HepG2 (cell line): ENCODE measurements around the gene GFRA3. TPM values are rescaled to one million over a fixed set of nuclear protein-coding genes. Genes with fewer than 3 reads are reported as not detected.

ENCODE experiments used
- MLLT10 ChIP-seq: sonication (generic); formaldehyde crosslinking; IDR thresholded peaks from 2 replicates; pipeline ENCODE4 v1.4.0; 2020; ENCODE audit warnings: missing genetic modification reagents
- TBX2 ChIP-seq: sonication (generic); formaldehyde crosslinking; IDR thresholded peaks from 2 replicates; pipeline ENCODE4 v1.5.0; 2020; ENCODE audit warnings: missing genetic modification reagents, mild to moderate bottlenecking, borderline replicate concordance
- ZKSCAN1 ChIP-seq: fragments of 150-350 bp; IDR thresholded peaks from 2 replicates; pipeline ENCODE4 v1.6.1; 2014; ENCODE audit warnings: low read length
- ZNF746 ChIP-seq: sonication (generic); formaldehyde crosslinking; IDR thresholded peaks from 2 replicates; pipeline ENCODE4 v1.8.0; 2022; ENCODE audit warnings: mild to moderate bottlenecking, missing genetic modification reagents
- polyA plus RNA-seq, 8 experiments: library from polyadenylated mRNA; depleted of rRNA in 3 of 8; stranded (reverse) in 7 of 8; unstranded in 1 of 8; fragments of >200 nt; fragmentation: Illumina TruSeq in 4 of 8; extraction: Trizol in 4 of 8; gene quantifications; 2 replicates each; pipeline versions ENCODE4 v1.2.1 to v1.2.3, GENCODE V29; 2011 to 2016; ENCODE audit warnings: low read depth in 4 of 8, missing spikeins in 1 of 8, mixed read lengths in 1 of 8; ENCODE audit not compliant: insufficient read depth in 1 of 8
- total RNA-seq, 5 experiments: library from RNA; depleted of rRNA; stranded (reverse); fragments of >200 nt; fragmentation: Illumina TruSeq; extraction: Trizol; gene quantifications; 2 replicates each; pipeline ENCODE4 v1.2.3, GENCODE V29; 2016; ENCODE audit warnings: low read depth in 1 of 5
- TF ChIP-seq, protein P1 (sequence below): sonication (generic); formaldehyde crosslinking; IDR thresholded peaks from one replicate; pipeline ENCODE4 v1.5.1; 2020; ENCODE audit warnings: mild to moderate bottlenecking, missing genetic modification reagents; ENCODE audit errors: not compliant biosample characterization
- TF ChIP-seq, protein P2 (sequence below): sonication (generic); formaldehyde crosslinking; IDR thresholded peaks from 2 replicates; pipeline ENCODE4 v1.5.1; 2020; ENCODE audit warnings: mild to moderate bottlenecking, missing genetic modification reagents, borderline replicate concordance

GFRA3 gene
- total and polyA plus RNA-seq, 2 of the 13 experiments (the other 11 are each of a cell fraction or from before 2014, with no cell fraction given), result 0.27 to 0.30 TPM

DNA sequence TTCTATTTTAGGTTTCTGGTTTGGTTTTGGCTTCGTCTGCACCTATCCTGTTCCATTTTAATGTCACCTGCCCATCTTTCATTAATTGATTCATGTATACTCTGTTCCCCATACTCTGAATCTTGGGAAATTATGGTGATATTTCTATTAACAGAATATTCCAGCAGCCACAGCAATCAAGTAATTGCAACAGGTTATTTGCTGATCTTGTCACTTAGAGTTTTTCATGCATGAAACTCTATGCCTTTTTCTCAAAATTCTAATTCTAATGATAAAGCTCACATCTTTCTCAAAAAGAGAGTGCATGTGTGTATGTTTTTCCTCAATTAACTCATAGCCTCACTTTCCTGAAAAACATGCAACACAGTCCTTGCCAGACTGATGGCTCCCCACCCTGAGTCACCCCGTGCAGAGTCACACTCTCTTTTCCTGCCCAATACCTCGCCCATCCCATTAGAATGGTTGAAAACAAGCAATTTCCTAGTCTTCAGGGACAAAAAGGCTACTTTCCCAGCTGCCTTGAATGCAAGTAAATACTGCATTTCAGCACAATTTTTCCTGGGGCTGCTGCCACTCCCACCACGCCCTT is 15.6 kb downstream of the GFRA3 start (continued):
- TF ChIP-seq MLLT10 (CRISPR knock-in tag), result no peak
- no peak for TF ChIP-seq ZKSCAN1
- TF ChIP-seq, protein P1, sequence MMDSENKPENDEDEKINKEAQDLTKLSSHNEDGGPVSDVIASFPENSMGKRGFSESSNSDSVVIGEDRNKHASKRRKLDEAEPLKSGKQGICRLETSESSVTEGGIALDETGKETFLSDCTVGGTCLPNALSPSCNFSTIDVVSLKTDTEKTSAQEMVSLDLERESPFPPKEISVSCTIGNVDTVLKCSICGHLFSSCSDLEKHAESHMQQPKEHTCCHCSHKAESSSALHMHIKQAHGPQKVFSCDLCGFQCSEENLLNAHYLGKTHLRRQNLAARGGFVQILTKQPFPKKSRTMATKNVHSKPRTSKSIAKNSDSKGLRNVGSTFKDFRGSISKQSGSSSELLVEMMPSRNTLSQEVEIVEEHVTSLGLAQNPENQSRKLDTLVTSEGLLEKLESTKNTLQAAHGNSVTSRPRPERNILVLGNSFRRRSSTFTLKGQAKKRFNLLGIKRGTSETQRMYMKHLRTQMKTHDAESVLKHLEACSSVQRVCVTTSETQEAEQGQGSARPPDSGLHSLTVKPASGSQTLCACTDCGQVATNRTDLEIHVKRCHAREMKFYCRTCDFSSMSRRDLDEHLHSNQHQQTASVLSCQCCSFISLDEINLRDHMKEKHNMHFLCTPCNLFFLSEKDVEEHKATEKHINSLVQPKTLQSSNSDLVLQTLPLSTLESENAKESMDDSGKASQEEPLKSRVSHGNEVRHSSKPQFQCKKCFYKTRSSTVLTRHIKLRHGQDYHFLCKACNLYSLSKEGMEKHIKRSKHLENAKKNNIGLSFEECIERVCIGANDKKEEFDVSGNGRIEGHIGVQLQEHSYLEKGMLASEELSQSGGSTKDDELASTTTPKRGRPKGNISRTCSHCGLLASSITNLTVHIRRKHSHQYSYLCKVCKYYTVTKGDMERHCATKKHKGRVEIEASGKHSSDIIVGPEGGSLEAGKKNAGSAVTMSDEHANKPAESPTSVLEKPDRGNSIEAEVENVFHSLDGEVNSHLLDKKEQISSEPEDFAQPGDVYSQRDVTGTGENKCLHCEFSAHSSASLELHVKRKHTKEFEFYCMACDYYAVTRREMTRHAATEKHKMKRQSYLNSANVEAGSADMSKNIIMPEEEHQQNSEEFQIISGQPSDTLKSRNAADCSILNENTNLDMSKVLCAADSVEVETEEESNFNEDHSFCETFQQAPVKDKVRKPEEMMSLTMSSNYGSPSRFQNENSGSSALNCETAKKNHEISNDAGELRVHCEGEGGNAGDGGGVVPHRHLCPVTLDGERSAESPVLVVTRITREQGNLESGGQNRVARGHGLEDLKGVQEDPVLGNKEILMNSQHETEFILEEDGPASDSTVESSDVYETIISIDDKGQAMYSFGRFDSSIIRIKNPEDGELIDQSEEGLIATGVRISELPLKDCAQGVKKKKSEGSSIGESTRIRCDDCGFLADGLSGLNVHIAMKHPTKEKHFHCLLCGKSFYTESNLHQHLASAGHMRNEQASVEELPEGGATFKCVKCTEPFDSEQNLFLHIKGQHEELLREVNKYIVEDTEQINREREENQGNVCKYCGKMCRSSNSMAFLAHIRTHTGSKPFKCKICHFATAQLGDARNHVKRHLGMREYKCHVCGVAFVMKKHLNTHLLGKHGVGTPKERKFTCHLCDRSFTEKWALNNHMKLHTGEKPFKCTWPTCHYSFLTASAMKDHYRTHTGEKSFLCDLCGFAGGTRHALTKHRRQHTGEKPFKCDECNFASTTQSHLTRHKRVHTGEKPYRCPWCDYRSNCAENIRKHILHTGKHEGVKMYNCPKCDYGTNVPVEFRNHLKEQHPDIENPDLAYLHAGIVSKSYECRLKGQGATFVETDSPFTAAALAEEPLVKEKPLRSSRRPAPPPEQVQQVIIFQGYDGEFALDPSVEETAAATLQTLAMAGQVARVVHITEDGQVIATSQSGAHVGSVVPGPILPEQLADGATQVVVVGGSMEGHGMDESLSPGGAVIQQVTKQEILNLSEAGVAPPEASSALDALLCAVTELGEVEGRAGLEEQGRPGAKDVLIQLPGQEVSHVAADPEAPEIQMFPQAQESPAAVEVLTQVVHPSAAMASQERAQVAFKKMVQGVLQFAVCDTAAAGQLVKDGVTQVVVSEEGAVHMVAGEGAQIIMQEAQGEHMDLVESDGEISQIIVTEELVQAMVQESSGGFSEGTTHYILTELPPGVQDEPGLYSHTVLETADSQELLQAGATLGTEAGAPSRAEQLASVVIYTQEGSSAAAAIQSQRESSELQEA (CRISPR knock-in tag), result no peak
- TF ChIP-seq TBX2 (CRISPR knock-in tag), result no peak
- TF ChIP-seq, protein P2, sequence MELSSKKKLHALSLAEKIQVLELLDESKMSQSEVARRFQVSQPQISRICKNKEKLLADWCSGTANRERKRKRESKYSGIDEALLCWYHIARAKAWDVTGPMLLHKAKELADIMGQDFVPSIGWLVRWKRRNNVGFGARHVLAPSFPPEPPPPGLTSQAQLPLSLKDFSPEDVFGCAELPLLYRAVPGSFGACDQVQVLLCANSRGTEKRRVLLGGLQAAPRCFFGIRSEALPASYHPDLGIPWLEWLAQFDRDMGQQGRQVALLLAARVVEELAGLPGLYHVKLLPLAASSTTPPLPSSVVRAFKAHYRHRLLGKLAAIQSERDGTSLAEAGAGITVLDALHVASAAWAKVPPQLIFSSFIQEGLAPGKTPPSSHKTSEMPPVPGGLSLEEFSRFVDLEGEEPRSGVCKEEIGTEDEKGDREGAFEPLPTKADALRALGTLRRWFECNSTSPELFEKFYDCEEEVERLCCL (CRISPR knock-in tag), result no peak
- TF ChIP-seq ZNF746 (CRISPR knock-in tag), result no peak
